ENCODE results near the gene GLI1.

DNA sequence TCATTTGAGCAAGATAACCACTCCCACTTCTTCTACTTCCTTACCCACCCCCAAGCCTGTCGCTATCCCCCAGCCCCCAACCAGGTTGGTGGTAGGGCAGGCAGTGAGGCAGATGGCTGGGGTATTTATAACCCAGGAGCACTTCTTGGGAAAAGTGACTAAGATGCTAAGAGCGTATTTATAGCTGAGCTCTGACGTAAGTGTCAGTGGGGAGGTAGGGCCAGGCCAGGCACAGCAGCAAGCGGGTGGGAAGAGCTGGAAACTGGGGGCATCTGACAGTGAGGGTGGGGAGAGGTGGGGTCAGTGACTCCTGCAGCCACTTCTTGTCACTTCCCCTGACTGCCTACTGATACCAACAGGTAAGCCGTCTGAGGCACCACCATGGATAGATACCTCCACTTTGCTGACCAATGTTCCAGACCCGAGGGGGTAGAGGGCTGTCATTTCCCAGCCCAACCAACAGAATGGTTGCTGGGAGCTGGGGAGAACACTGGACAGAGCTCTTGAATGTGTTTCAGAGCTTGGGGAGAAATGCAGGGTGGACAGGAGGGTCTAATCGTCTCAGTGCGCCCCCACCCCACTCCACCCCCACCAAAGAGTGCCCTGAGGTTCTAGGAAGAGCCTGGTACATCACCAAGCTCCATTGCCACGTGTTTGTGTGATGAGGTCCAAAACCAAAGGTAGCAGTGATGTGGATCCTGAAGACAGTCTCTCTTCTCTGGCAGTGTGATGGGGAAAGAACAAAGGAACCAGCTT, 7.2 kb upstream of the GLI1 start:
- TF ChIP-seq, protein P1, sequence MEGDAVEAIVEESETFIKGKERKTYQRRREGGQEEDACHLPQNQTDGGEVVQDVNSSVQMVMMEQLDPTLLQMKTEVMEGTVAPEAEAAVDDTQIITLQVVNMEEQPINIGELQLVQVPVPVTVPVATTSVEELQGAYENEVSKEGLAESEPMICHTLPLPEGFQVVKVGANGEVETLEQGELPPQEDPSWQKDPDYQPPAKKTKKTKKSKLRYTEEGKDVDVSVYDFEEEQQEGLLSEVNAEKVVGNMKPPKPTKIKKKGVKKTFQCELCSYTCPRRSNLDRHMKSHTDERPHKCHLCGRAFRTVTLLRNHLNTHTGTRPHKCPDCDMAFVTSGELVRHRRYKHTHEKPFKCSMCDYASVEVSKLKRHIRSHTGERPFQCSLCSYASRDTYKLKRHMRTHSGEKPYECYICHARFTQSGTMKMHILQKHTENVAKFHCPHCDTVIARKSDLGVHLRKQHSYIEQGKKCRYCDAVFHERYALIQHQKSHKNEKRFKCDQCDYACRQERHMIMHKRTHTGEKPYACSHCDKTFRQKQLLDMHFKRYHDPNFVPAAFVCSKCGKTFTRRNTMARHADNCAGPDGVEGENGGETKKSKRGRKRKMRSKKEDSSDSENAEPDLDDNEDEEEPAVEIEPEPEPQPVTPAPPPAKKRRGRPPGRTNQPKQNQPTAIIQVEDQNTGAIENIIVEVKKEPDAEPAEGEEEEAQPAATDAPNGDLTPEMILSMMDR (IDR thresholded peaks at IDR 0.05): no peak
- no peak for TF ChIP-seq POLR2A (IDR thresholded peaks at IDR 0.05)
